SIG-M5 treated with dmso at 0.1 percent for 504 hours (cell line): ENCODE measurements around the gene IRF2BP1.
"Not testable (repeated sequence)": the region's sequence is repeated elsewhere in the genome, so short reads cannot be mapped to it uniquely, and the experiment has no call there.

ENCODE experiments used
- DNase-seq: peaks from one replicate; lab custom pipeline; 2025; ENCODE audit not compliant: unreplicated experiment; lab: John Stamatoyannopoulos, UW

Gene IRF2BP1

DNA sequence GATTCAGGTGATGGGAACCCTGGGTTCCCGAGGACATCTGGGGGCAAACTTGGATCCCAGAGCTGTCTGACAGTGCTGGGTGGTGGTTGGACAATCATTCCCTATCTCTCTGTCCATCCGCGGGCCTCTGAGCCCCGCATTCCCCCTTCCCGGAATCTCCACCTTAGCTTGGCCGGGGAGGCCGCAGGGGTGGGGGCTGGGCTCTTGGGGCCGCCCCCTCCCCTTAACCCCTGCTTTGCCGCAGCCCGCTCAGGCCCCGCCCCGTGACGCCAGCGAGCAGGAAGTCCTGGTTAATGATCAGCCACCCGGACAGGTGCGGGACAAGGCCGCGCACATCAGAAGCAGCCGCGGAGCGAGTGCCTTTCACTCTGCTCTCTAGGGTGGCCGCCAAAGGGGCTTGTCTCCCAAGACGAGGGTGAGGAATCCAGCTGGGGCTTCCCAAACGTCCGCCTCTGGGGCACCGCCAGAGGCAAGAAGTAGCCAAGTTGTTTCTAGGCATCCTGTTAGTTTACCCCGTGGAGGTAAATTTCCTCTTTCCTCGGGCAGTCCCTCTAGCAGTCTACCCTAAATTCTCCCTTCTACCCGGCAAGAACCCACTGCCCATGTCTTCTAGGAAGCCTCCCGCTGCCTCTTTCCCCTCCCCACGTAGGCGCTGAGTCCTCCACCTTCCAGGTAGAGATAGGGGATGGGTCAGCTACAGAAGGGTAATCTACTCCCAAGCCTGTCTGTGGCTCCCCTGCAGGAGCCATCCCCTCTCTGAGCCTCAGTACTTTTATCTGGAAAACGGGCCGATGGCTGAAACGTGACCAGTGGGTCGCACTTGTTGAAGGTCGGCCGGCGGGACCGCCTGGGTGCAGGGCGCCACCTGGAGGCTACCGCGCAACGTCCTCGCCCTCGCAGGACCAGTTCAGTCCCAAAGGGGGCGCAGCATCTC lies 3.0 kb downstream of the IRF2BP1 start:
- peak; percentile 80 for DNase-seq

- DNase-seq = no peak
Observed at GRCh38 chr19:45881909-45882528, 3.9 kb downstream of the IRF2BP1 start.

GRCh38 chr19:45881082-45881908 lies 4.6 kb downstream of the IRF2BP1 start:
- DNase-seq = no peak

GRCh38 chr19:45879971-45880370 lies 6.0 kb downstream of the IRF2BP1 start:
- no peak for DNase-seq

GRCh38 chr19:45879055-45879454 lies 6.9 kb downstream of the IRF2BP1 start:
- DNase-seq = no peak

DNA sequence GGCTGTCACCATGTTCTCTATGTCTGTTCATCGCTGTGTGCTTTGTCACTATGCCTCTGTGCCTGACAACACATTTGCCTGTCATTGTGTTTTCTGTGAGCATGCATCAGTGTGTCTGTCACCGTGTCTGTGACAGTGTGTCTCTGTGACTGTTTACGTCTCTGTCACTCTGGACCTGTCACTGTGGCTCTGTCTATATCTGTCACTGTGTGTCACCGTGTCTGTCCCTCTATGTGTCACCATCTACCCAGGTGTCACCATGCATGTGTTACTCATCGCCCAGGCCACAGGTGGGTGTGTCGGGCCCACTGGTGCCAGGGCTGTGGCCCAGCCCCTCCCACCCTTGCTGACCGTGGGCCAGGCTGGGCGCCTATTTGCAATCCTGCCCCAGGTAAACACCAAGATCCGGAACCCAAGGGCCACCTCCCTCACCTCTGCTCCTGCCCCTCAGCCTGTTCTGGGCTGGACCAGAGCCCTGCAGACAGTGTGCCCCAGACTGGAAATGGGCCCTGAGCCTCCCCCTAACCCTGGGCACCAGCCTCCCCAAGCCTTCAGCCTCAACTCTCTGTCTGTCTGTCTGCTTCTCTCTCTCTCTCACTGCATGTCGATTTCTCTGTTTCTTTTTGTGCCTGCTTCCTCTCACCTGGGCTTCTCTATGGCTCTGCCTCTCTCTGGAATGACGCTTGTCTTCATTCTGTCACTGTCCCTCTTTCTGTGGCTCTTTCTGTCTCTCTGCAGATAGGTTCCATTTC lies 7.7 kb downstream of the IRF2BP1 start:
- DNase-seq = no peak

GRCh38 chr19:45876411-45877197 lies 9.3 kb downstream of the IRF2BP1 start:
- no peak for DNase-seq

- no peak for DNase-seq
Observed at GRCh38 chr19:45876161-45876410, 9.9 kb downstream of the IRF2BP1 start.

DNA sequence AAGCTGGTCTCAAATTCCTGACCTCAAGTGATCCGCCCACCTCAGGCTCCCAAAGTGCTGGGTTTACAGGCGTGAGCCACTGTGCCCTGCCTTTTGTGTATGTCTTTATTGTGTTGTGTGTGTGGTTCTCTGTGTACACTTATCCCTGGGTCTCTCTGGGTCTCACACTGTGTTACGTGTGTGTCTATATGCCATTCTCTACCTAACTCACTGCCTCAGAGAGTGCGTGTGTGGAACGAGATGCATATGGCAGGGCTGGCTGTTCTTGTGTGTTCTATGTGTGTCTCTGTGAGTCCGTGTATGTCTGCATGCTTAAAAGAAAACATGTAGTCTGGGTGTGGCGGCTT lies 11.3 kb downstream of the IRF2BP1 start:
- no peak for DNase-seq

GRCh38 chr19:45873219-45873772 lies 12.6 kb downstream of the IRF2BP1 start:
- no peak for DNase-seq

- no peak for DNase-seq
Observed at GRCh38 chr19:45872095-45872919, 13.6 kb downstream of the IRF2BP1 start.

DNA sequence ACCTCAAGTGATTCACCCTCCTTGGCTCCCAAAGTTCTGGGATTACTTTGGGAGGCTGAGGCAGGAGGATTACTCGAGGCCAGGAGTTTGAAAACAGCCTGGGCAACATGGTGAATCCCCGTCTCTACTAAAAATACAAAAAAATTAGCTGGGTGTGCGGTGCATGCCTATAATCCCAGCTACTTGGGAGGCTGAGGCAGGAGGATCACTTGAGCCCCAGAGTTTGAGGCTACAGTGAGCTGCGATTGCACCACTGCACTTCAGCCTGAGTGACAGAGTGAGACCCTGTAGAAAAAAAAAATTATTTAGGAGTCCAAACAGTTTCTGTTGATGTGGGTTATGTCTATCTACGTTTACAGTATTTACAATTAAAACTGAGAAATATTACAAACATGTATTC lies 15.1 kb downstream of the IRF2BP1 start:
- no peak for DNase-seq

- DNase-seq = not testable (repeated sequence)
Observed at GRCh38 chr19:45867241-45867640, 18.7 kb downstream of the IRF2BP1 start.

DNA sequence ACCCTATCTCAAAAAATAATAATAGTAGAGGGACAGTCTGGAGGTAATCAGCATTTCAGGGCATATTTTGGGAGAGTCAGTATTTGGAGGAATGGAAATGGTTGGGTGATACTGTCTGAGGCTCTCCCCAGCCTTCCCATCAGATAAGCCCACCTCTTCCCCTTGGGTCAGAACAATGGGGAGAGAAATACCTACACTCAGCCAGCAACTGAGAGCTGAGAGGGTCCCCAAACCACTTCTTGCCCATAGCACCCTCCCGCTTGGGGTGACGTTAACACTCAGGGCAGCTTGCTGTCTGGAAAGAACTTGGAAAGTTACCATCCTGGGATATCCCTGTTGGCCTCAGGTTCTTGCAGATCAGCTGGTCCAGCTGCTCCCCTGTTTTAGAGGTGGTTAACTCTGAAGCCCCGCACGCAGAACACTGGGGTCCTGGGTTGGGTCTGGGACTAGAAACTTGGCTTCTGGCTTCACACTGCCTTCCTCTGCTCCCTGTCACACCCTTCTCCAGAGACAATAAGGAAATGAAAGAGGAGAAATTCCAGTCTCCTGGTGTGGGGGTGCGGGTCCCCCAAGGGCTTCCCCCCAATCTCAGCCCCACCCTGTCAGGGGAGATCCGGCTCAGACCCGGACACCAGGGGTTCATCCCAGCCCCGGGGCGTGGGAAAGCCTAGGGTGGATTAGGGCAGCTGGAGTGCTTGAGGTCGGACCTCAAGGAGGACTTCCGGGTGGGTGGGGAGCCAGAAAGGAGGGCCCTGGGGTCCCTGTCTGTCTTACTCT lies 19.4 kb downstream of the IRF2BP1 start:
- DNase-seq = no peak

- DNase-seq = no peak
Observed at GRCh38 chr19:45865269-45865948, 20.5 kb downstream of the IRF2BP1 start.

DNA sequence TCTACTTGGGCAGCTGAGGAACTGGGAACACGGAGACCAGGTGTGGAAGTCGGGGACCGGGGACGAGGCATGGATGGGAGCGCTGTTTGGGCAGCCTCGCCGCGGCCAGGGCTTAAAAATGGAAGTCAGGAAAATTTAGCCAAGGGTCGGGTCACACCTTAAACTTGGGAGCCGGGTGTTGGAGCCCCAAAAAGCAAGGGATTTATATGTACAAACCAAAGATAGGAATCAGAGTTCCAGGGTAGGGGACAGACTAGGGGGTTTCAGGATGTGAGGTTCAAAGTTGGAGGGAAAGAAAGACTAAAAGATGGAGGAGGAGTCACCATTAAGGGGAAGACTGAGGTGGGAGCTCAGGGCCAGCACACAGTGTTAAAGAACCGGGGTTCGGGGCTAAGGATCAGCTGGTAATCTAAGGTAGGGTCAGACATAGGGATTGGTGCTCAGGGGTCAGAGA lies 21.3 kb downstream of the IRF2BP1 start:
- DNase-seq = no peak

- peak; percentile 34 for DNase-seq
Observed at GRCh38 chr19:45863840-45864628, 21.9 kb downstream of the IRF2BP1 start, which contains the start of gene FOXA3. Gene FOXA3, plus strand, starts transcription at chr19:45864326. Its CDS starts 131 bp downstream, at chr19:45864457.
